SK-N-MC (cell line): Measurements from ENCODE around the gene AACS.

Experiments
- EZH2 ChIP-seq: fragments of 200-600 bp; sonication (generic); IDR thresholded peaks from one replicate; pipeline ENCODE4 v1.6.1; 2017; ENCODE audit warnings: antibody characterized with exemption
- FOXP2 ChIP-seq: optimal IDR thresholded peaks from 2 replicates; pipeline ENCODE3; 2011; ENCODE audit warnings: mild to moderate bottlenecking, moderate library complexity; ENCODE audit not compliant: insufficient read depth; ENCODE audit errors: extremely low read length, control extremely low read depth
- POLR2AphosphoS5 ChIP-seq: IDR thresholded peaks from 2 replicates; pipeline ENCODE4 v1.6.1; 2012; ENCODE audit warnings: mild to moderate bottlenecking, low read depth, low read length, borderline replicate concordance

DNA sequence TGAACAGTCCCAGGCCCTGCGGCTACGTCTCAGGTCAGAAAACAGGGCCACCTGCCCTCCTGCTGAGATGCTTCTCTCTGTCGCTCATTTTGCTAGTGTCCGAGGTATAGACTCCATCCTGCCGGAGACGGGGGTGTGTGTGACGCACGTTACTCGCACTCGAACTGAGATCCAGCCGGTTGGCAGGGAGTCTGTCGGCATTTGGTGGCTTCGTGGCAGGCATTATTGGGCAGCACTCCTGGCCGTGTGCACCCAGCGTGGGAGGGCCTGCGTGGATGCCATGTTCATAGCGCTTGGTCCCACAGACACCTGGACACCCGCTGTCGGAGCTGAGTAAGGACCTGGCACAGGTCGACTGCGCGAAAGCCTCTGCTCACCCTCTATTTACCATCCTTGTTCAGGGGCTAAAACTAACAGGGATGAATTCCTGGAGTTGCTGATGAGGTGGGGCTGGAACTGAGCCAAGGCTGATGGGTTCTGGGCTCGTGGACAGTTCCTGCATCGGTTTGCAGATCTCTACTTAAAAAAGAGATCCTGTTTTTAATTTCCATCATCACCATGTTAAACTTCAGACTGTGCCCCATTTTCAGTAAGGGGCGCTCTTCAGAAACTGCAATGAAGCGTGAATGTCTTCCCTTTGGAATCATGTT lies 28.6 kb downstream of the AACS start:
- TF ChIP-seq POLR2AphosphoS5 (no peak), EZH2 (no peak), FOXP2 (no peak)
